ENCODE measurements around the gene STK26. TPM values are rescaled to one million over a fixed set of nuclear protein-coding genes. Genes with fewer than 3 reads are reported as not detected.

The STK26 gene
- total RNA-seq, 5 donors from 2014 or later (not counting 1 experiment from before 2014, with no cell fraction given): 28.5 to 38.1 (median 34.4) TPM

DNA sequence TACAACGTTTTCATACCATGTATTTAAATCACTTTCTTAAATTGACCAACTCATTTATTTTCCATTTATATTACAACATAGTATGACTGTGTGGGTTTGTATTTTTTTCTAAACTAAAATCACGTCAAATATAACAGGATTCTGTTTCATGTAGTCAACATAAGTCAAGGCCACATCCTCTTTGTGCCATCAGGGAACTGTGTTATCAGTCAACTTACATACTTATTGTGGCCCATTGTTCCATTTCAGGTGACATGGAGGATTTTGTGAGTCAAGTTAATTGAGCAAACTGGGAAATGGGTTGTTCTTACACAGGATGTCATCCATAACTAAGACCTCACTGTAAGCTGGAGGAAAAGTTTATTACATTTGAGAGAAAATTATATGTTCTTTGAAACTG lies 35.9 kb downstream of the STK26 start:
- no peaks in the 10 kb centered on the region for H3K9me3 ChIP-seq
- no peak overlapping the region for H3K27ac ChIP-seq (ENCODE audit: low read length)
- peaks cover 0 to 28% of the 10 kb centered on the region in 2 donors for H3K27me3 Mint-ChIP-seq
- peaks cover 18 to 27% (median 18%) of the 10 kb centered on the region in 3 donors for H3K4me1 Mint-ChIP-seq
- H3K36me3 Mint-ChIP-seq: peaks cover 14% of the 10 kb centered on the region
- peaks cover 0 to 9% of the 10 kb centered on the region in 2 experiments for H3K4me1 ChIP-seq (ENCODE audit: control insufficient read depth in 1 of 2, extremely low read depth in 1 of 2, insufficient read depth in 2 of 2, low read length in 2 of 2)
- ATAC-seq (replicated peaks in 1 of 4) (no peak), DNase-seq (no peak)
- H3K4me3 Mint-ChIP-seq: no peak overlapping the region
- no peak overlapping the region for H3K27ac Mint-ChIP-seq
- ChIA-PET POLR2A (no interaction called here), CTCF (interaction anchor here in 1 of 2 donors (0.9 kb wide), 1 partner anchor 34 kb away, joined by 3 read pairs; no protein-coding TSS in a partner anchor)
- no peaks in the 10 kb centered on the region for H3K27me3 ChIP-seq (replicated peaks in 1 of 2; ENCODE audit: control insufficient read depth in 2 of 2, extremely low read depth in 1 of 2, insufficient read depth in 2 of 2, low read length in 1 of 2)
- WGBS (ENCODE audit: insufficient coverage): no CpG with 5 or more reads among the region's 2 CpGs
- peaks cover 0 to 10% of the 10 kb centered on the region in 2 donors for H3K36me3 ChIP-seq (ENCODE audit: control insufficient read depth in 2 of 2, extremely low read depth in 1 of 2, insufficient read depth in 1 of 2, low read length in 1 of 2)
- no peak overlapping the region for H3K4me3 ChIP-seq (ENCODE audit: control insufficient read depth in 1 of 2, extremely low read depth in 1 of 2, low read length in 1 of 2)
- H3K9me3 Mint-ChIP-seq: no peaks in the 10 kb centered on the region

DNA sequence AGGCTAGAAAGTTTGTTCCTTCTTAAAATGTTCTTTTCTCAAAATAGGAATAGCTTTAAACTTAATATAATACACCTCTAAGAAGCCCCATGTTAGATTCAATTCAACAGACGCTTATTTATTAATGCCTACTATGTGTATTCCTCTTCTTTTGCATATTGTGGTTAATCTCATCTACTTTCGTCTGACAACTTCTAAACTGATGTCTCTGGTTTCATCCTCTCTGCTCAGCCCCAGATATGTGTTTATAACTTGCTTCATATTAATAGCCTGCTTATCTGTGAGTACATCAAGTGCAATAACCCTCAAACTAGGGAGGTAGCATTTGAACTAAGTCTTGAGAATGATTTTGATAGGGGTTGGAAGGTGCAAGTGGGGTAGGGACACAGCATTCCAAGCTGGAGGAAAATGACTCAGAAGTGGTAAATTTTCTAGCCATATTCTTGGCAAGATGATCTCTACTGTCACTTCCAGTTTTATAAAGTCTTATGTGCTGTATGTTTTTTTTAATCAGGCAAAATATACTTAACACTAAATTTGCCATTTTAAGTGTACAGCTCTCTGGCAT lies 37.0 kb downstream of the STK26 start:
- peaks cover 0 to 10% of the 10 kb centered on the region in 2 donors for H3K36me3 ChIP-seq (ENCODE audit: control insufficient read depth in 2 of 2, extremely low read depth in 1 of 2, insufficient read depth in 1 of 2, low read length in 1 of 2)
- CTCF ChIA-PET: interaction anchor here in 1 of 2 donors (0.7 kb wide), 1 partner anchor 10 kb away, joined by 5 read pairs; no protein-coding TSS in a partner anchor
- no CpG with 5 or more reads among the region's 2 CpGs for WGBS (ENCODE audit: insufficient coverage)

DNA sequence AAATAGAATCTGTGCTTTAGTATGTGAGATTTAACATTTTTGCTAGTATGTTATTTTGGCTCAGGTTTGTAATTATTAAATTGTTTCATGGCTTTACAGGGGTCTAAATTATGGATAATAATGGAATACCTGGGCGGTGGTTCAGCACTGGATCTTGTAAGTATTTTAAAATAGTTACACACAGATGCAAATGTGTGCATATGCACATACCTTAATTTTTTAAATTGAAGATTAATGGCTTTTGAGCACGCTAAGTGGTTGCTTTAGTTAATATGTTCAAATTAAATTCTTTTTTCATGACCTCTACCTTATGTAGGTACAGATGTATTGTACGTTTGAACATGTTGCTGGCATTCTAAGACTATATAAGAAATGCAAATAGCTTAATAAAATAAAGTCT lies 40.2 kb downstream of the STK26 start:
- H3K36me3 Mint-ChIP-seq: peaks cover 14% of the 10 kb centered on the region
- peaks cover 0 to 8% (median 4%) of the 10 kb centered on the region in 3 donors for H3K4me1 Mint-ChIP-seq
- ATAC-seq (replicated peaks in 1 of 4) (no peak), DNase-seq (no peak)
- Histone ChIP-seq H3K36me3 (ENCODE audit: control insufficient read depth in 2 of 2, extremely low read depth in 1 of 2, insufficient read depth in 1 of 2, low read length in 1 of 2) (peaks cover 0 to 11% of the 10 kb centered on the region in 2 donors), H3K4me3 (ENCODE audit: control insufficient read depth in 1 of 2, extremely low read depth in 1 of 2, low read length in 1 of 2) (no peak overlapping the region), H3K27ac (ENCODE audit: low read length) (no peak overlapping the region), H3K4me1 (ENCODE audit: control insufficient read depth in 1 of 2, extremely low read depth in 1 of 2, insufficient read depth in 2 of 2, low read length in 2 of 2) (no peaks in the 10 kb centered on the region), H3K9me3 (no peaks in the 10 kb centered on the region), H3K27me3 (replicated peaks in 1 of 2; ENCODE audit: control insufficient read depth in 2 of 2, extremely low read depth in 1 of 2, insufficient read depth in 2 of 2, low read length in 1 of 2) (no peaks in the 10 kb centered on the region)
- POLR2A ChIA-PET: no interaction called here
- H3K9me3 Mint-ChIP-seq: no peaks in the 10 kb centered on the region
- H3K27ac Mint-ChIP-seq: no peak overlapping the region
- no CpG with 5 or more reads among the region's 3 CpGs for WGBS (ENCODE audit: insufficient coverage)
- CTCF ChIA-PET: no interaction called here
- peaks cover 0 to 19% of the 10 kb centered on the region in 2 donors for H3K27me3 Mint-ChIP-seq
- H3K4me3 Mint-ChIP-seq: no peak overlapping the region

More for the DNA sequence above, 37.0 kb downstream of the STK26 start:
- Histone ChIP-seq H3K9me3 (no peaks in the 10 kb centered on the region), H3K4me3 (ENCODE audit: control insufficient read depth in 1 of 2, extremely low read depth in 1 of 2, low read length in 1 of 2) (no peak overlapping the region), H3K27me3 (replicated peaks in 1 of 2; ENCODE audit: control insufficient read depth in 2 of 2, extremely low read depth in 1 of 2, insufficient read depth in 2 of 2, low read length in 1 of 2) (no peaks in the 10 kb centered on the region), H3K4me1 (ENCODE audit: control insufficient read depth in 1 of 2, extremely low read depth in 1 of 2, insufficient read depth in 2 of 2, low read length in 2 of 2) (peaks cover 0 to 9% of the 10 kb centered on the region in 2 experiments), H3K27ac (ENCODE audit: low read length) (no peak overlapping the region)
- no peak overlapping the region for H3K4me3 Mint-ChIP-seq
- peaks cover 0 to 30% of the 10 kb centered on the region in 2 donors for H3K27me3 Mint-ChIP-seq
- DNase-seq (no peak), ATAC-seq (replicated peaks in 1 of 4) (no peak)
- H3K4me1 Mint-ChIP-seq: peaks cover 17 to 24% (median 18%) of the 10 kb centered on the region in 3 donors
- H3K36me3 Mint-ChIP-seq: peaks cover 16% of the 10 kb centered on the region
- H3K9me3 Mint-ChIP-seq: no peaks in the 10 kb centered on the region
- POLR2A ChIA-PET: interaction anchor here in 1 of 2 donors (0.6 kb wide), 1 partner anchor 170 kb away, joined by 3 read pairs; no protein-coding TSS in a partner anchor
- H3K27ac Mint-ChIP-seq: peak overlapping the region in 1 of 2 donors; percentile 10

DNA sequence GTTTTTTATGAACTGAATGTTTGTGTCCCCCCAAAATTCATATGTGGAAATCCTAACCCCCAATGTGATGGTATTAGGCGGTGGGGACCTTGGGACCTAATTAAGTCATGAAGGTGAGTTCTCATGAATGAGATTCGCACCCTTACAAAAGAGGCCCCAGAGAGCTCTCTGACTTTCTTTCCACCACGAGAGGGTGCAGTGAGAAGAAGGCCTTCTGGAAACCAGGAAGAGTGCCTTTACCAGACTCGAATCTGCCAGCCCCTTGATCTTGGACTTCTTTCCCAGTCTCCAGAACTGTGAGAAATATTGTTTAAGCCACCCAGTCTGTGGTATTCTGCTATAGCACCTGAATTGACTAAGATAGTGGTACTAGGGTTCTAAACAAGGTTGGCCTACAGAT lies 40.8 kb downstream of the STK26 start:
- Mint-ChIP-seq H3K36me3 (peaks cover 17% of the 10 kb centered on the region), H3K27me3 (peaks cover 0 to 23% of the 10 kb centered on the region in 2 donors), H3K4me3 (no peak overlapping the region), H3K4me1 (peaks cover 0 to 8% (median 4%) of the 10 kb centered on the region in 3 donors), H3K9me3 (no peaks in the 10 kb centered on the region), H3K27ac (no peak overlapping the region)
- ChIA-PET CTCF (no interaction called here), POLR2A (no interaction called here)
- peaks cover 0 to 16% of the 10 kb centered on the region in 2 donors for H3K36me3 ChIP-seq (ENCODE audit: control insufficient read depth in 2 of 2, extremely low read depth in 1 of 2, insufficient read depth in 1 of 2, low read length in 1 of 2)
- H3K27ac ChIP-seq (ENCODE audit: low read length): no peak overlapping the region
- H3K9me3 ChIP-seq: no peaks in the 10 kb centered on the region
- H3K4me3 ChIP-seq (ENCODE audit: control insufficient read depth in 1 of 2, extremely low read depth in 1 of 2, low read length in 1 of 2): no peak overlapping the region
- no CpG with 5 or more reads among the region's 4 CpGs for WGBS (ENCODE audit: insufficient coverage)
- ATAC-seq (replicated peaks in 1 of 4) (no peak), DNase-seq (no peak)
- H3K27me3 ChIP-seq (replicated peaks in 1 of 2; ENCODE audit: control insufficient read depth in 2 of 2, extremely low read depth in 1 of 2, insufficient read depth in 2 of 2, low read length in 1 of 2): no peaks in the 10 kb centered on the region
- no peaks in the 10 kb centered on the region for H3K4me1 ChIP-seq (ENCODE audit: control insufficient read depth in 1 of 2, extremely low read depth in 1 of 2, insufficient read depth in 2 of 2, low read length in 2 of 2)

DNA sequence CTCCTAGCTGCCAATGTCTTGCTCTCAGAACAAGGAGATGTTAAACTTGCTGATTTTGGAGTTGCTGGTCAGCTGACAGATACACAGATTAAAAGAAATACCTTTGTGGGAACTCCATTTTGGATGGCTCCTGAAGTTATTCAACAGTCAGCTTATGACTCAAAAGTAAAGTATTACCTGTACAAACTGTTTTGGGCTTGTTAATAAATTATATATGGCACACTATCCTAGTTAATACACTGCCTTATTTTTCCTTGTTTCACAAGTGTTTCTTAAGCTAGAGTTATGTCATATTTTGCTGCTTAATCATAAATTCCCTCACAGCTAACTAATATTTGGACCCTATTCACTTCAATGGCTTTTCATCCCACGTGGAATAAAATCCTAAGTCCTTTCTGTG lies 45.3 kb downstream of the STK26 start:
- WGBS (ENCODE audit: insufficient coverage): 86% methylated on average over 1 of the region's 1 CpG
- Histone ChIP-seq H3K27me3 (replicated peaks in 1 of 2; ENCODE audit: control insufficient read depth in 2 of 2, extremely low read depth in 1 of 2, insufficient read depth in 2 of 2, low read length in 1 of 2) (no peaks in the 10 kb centered on the region), H3K4me3 (ENCODE audit: control insufficient read depth in 1 of 2, extremely low read depth in 1 of 2, low read length in 1 of 2) (no peak overlapping the region), H3K27ac (ENCODE audit: low read length) (no peak overlapping the region), H3K36me3 (ENCODE audit: control insufficient read depth in 2 of 2, extremely low read depth in 1 of 2, insufficient read depth in 1 of 2, low read length in 1 of 2) (peaks cover 0 to 30% of the 10 kb centered on the region in 2 donors), H3K4me1 (ENCODE audit: control insufficient read depth in 1 of 2, extremely low read depth in 1 of 2, insufficient read depth in 2 of 2, low read length in 2 of 2) (no peaks in the 10 kb centered on the region), H3K9me3 (no peaks in the 10 kb centered on the region)
- H3K27me3 Mint-ChIP-seq: peaks cover 0 to 19% of the 10 kb centered on the region in 2 donors
- no peak overlapping the region for H3K4me3 Mint-ChIP-seq
- ATAC-seq (replicated peaks in 1 of 4) (no peak), DNase-seq (no peak)
- POLR2A ChIA-PET: interaction anchor here in 1 of 2 donors (0.7 kb wide), 1 partner anchor 8 kb away, joined by 4 read pairs; no protein-coding TSS in a partner anchor
- H3K27ac Mint-ChIP-seq: no peak overlapping the region
- H3K36me3 Mint-ChIP-seq: peaks cover 14% of the 10 kb centered on the region
- no peaks in the 10 kb centered on the region for H3K4me1 Mint-ChIP-seq
- CTCF ChIA-PET: no interaction called here
- no peaks in the 10 kb centered on the region for H3K9me3 Mint-ChIP-seq

DNA sequence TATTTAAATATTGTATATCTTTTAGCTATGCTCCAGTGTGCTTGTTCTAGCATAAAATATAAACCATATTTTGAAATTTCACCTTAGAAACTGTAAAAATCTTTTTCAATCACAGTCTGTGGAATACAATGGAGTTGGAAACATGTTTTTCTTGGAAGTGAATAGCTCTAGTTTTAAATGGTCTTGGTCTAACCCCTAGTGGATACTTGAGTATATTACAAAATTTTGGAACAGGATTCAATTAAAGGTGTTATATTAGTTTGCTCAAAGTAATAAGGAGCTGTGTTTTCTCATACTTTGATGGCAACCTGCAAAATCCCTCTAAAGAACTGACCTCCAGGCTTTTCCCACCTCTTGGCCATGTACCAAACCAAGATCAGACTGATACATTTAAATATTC lies 48.2 kb downstream of the STK26 start:
- DNase-seq: peak in 1 of 35 experiments; percentile 8
- Histone ChIP-seq H3K27me3 (replicated peaks in 1 of 2; ENCODE audit: control insufficient read depth in 2 of 2, extremely low read depth in 1 of 2, insufficient read depth in 2 of 2, low read length in 1 of 2) (no peaks in the 10 kb centered on the region), H3K9me3 (no peaks in the 10 kb centered on the region), H3K4me3 (ENCODE audit: control insufficient read depth in 1 of 2, extremely low read depth in 1 of 2, low read length in 1 of 2) (no peak overlapping the region), H3K36me3 (ENCODE audit: control insufficient read depth in 2 of 2, extremely low read depth in 1 of 2, insufficient read depth in 1 of 2, low read length in 1 of 2) (peaks cover 0 to 28% of the 10 kb centered on the region in 2 donors), H3K27ac (ENCODE audit: low read length) (no peak overlapping the region), H3K4me1 (ENCODE audit: control insufficient read depth in 1 of 2, extremely low read depth in 1 of 2, insufficient read depth in 2 of 2, low read length in 2 of 2) (no peaks in the 10 kb centered on the region)
- ChIA-PET POLR2A (no interaction called here), CTCF (interaction anchor here (1.0 to 1.7 kb wide), 9 partner anchors 9 to 244 kb away, joined by 3 to 7 read pairs (median 5); no protein-coding TSS in a partner anchor)
- Mint-ChIP-seq H3K27ac (no peak overlapping the region), H3K27me3 (peaks cover 0 to 18% of the 10 kb centered on the region in 2 donors), H3K4me1 (no peaks in the 10 kb centered on the region), H3K36me3 (peaks cover 10% of the 10 kb centered on the region), H3K9me3 (no peaks in the 10 kb centered on the region), H3K4me3 (no peak overlapping the region)
- no peak for ATAC-seq (replicated peaks in 1 of 4)
